Activated T-cell treated with anti-CD3 and anti-CD28 coated beads for 24 hours (primary cell): ENCODE data around the gene EIF4E1B.

Source experiments
- DNase-seq: peaks from one replicate; pipeline ENCODE4 v3.0.0-alpha.2; 2020; ENCODE audit warnings: low read depth

Gene EIF4E1B

GRCh38 chr5:176664479-176664878 lies 34.0 kb downstream of the EIF4E1B start:
- DNase-seq, result no peak

GRCh38 chr5:176664886-176665285 lies 34.4 kb downstream of the EIF4E1B start:
- no peak for DNase-seq

GRCh38 chr5:176665517-176665916 lies 35.0 kb downstream of the EIF4E1B start:
- no peak for DNase-seq

- DNase-seq, result no peak
Observed at GRCh38 chr5:176667637-176668036, 37.2 kb downstream of the EIF4E1B start.

DNA sequence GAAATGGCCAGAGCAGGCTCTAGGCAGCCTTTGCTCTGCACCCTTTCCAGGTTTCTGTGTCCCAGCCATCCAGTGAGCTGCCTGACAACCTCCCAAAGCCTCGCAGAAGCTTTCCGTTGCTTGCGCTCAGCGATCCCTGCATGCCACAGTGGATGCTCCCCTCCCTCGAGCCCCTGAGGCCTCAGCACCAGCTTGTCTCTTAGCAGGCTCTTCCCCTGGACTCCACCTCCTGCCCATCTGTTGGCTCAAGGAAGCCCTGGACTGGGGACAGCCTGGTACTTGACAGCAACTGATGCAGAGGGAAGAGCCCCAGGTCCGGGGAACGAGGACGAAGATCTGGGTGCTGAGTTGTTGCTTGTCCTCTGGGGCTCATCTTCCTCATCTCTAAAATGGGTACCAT lies 40.0 kb downstream of the EIF4E1B start:
- no peak for DNase-seq

DNA sequence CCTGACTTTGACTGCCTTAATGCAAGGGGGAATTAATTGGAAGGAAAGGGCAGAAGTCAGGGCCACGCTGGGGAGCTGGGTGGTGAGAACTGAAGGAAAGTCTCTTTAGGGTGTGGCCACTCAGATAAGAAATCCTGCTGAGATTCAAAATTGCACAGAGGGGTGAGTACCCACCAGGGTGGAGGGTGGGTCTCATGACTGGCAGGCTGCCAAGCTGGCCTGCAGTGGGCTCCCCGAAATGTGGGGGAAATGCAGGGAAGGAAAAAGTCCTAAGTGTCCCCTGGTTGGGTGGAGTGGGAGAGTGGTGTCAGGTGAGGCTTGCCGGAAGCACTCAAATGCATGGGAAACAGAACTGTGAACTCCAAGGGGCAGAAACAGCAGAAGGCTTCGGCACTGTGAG lies 40.9 kb downstream of the EIF4E1B start:
- no peak for DNase-seq

- DNase-seq, result no peak
Observed at GRCh38 chr5:176671890-176672747, 41.6 kb downstream of the EIF4E1B start.

DNA sequence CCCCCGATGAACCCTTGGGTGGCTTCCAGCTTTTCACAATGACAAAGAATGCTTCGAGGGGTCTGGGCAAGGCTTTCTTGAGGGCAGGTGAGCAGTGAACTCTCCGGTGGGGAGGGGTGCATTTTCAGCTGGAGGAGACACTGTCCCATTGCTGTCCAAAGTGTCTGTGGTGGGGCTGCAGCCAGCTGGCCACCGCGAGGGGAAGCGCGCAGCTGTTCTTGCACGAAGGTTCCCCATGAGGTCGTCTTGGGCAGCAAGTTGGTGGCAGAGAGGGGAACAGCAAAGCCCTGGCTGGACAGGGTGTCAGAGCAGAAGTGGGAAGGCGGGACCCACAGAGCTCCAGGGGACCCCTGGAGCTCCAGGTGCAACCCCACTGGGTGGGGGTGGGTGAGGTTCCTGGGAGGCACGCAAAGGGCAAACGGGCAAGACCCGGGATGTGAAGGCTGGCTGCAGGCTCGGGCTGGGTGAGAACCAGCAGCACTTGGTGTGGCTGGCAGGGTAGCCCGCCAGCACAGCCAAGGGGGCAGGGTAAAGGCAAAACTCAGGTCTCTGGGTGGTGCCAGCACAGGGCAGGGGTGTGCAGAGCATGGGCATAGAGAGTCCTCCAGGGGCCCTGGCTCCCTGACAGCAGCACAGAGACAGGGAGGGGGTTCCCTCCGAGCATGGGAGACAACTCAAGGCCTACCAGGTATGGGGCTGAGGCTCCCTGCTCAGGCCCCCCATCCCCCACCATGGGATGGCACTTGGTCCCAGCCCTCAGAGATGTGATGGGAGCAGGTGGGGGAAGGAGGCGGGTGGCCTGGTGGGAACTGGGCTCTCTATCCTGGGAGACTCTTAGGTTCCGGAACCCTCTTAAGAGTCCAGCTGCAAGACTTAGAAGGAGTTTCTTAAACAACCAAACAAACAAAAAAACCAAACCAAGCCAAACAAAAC lies 43.4 kb downstream of the EIF4E1B start:
- no peak for DNase-seq

- no peak for DNase-seq
Observed at GRCh38 chr5:176674799-176675198, 44.3 kb downstream of the EIF4E1B start.

- DNase-seq, result no peak
Observed at GRCh38 chr5:176675676-176676360, 45.3 kb downstream of the EIF4E1B start.

GRCh38 chr5:176676361-176676824 lies 45.9 kb downstream of the EIF4E1B start:
- DNase-seq, result no peak

GRCh38 chr5:176677209-176677939 lies 46.9 kb downstream of the EIF4E1B start:
- DNase-seq, result no peak

DNA sequence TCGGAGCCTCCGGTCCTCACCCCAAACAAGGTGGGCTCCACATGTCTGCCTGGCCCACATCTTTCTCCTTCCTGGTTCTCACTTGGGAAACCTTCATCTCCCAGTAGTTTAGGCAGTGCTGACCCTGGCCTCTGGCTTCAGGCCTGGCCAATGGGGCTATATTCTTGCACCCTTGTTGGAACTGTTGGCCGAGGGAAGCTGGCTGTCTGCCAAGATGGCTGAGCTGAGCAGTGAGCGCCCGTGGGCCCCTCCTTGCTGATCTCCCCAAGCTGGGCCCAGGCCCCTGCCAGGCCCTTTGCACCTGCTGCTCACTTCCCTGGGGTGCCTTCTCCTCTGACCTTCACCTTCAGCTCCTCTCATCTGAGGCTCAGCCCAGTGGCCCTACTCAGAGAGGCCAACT lies 48.1 kb downstream of the EIF4E1B start:
- no peak for DNase-seq

- no peak for DNase-seq
Observed at GRCh38 chr5:176679365-176680225, 49.1 kb downstream of the EIF4E1B start.

DNA sequence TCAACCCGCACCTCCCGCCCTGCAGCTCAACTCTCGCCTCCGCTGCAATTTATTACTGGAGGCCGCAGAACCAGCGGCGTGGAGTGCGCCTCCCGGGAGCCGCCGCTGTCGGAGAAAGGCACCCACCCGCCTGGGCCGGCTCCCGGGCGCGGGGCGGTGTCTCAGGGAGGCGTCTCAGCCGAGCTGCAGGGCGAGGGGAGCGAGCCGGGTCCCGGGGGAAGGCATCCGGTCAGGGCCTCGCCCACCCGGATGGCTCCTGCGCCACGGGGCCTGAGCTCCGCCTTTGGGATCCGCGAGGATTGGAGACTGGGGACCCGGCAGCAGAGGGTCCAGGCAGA lies 49.7 kb downstream of the EIF4E1B start:
- DNase-seq, result no peak

DNA sequence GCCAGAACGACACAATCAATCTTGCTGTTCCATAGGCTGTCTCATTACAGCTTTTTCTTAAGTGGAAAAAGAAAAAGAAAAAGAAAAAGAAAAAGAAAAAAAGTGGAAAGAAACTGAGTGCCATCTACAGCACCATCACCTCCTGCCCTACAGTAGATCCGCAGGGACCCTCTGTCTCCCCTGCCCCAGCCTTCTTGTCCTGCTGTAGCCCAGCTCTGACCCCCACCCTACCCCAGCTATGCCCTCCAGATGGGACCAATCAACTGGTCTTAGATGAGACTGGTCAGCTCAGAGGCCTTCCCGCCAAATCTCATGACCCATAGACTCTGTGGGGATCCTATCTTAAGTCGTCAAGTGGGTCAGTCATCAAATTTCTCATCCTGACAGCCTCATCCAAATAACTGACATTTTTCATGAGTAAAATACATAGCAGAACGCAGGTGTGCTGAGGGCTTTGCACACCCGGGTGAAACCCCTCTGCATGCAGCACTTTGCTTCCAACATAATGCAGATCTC lies 51.6 kb downstream of the EIF4E1B start:
- no peak for DNase-seq

DNA sequence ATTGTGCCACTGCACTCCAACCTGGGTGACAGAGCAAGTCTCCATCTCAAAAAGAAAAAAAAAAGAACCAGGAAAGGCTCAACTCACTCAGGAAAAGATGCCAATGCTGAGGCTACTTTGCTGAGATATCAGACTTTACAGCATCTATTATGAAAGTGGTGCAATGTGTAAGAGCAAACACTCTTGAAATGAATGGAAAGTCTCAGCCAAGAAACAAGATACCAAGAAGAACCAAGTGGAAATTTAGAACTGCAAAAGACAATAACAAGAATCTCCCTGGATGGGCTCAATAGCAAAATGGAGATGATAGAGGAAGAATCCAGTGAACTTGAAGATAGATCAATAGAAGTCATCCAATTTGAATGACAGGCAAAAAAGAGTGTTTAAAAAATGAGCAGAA lies 54.5 kb downstream of the EIF4E1B start:
- DNase-seq, result no peak

DNA sequence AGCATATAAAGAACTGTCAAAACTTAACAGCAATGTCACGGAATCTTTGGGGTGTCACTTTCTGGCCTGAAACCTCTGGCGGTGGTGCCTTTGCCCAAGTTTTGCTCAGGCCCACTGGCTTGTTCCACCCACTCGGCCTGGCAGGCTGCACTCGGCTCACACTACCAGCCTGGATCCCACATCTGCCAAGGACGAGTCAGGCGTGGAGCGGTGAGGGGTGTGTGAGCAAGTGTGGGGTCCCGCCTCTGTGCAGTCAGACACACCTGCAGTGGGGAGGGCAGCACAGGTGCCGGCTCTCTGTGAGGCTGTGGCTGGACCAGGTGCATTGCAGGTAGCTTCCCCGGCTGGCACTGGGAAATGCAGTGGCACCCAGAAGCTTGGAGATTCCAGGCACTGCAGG lies 56.8 kb downstream of the EIF4E1B start:
- no peak for DNase-seq

GRCh38 chr5:176687881-176688280 lies 57.4 kb downstream of the EIF4E1B start:
- DNase-seq, result no peak

DNA sequence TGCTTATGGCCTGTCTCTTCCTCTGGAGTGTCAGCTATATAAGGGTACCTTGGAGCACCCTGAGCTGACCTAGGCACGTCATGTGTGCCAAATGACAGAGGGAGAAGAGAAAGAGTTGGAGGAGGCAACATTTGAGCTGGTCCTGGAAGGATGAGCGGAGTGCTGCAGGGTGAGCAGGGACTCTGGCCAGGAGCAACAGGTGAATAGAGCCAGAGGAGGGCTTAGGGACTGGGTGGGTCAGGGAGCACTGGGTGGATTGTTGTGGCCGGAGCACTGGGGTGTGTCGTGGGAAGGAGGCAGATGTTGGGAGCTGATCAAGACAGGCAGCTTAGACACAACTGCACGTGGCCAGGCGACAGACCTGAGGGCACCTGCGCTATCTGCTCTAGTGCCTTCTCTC lies 60.4 kb downstream of the EIF4E1B start:
- no peak for DNase-seq

DNA sequence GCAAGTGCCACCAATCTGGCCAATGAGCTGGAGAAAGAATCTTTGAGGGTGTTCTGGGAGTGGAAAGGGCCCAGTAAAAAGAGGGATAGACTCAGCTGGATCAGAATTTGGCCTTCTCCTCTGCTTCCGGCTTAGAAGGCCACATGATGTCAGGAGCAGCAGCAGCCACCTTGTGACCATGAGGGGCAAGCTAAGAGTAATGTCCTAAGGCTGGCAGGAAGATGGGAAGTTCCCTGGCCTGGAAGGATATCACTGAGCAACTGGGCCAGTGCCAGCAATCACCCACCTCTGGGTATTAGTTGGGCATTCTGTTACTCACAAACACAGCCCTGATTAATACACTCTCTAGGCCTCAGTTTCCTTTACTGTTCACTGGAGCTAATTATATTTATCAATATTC lies 61.0 kb downstream of the EIF4E1B start:
- no peak for DNase-seq
